ENCODE data around the gene ABCC10.
"Not testable (repeated sequence)": the region's sequence is repeated elsewhere in the genome, so short reads cannot be mapped to it uniquely, and the experiment has no call there.

ABCC10 gene

GRCh38 chr6:43396408-43397149 is 30.8 kb upstream of the ABCC10 start:
- DNase-seq (ENCODE audit: low read depth), result peak; percentile 59
- H3K4me3 ChIP-seq (ENCODE audit: low read depth, low read length), result no peak overlapping the region
- TF ChIP-seq CTCF (IDR thresholded peaks at IDR 0.05; ENCODE audit: control insufficient read depth, extremely low read depth, insufficient read depth), result no peak

GRCh38 chr6:43399932-43400487 is 27.3 kb upstream of the ABCC10 start:
- no peak for DNase-seq (ENCODE audit: low read depth)
- no peak overlapping the region for H3K4me3 ChIP-seq (ENCODE audit: low read depth, low read length)
- no peak for TF ChIP-seq CTCF (IDR thresholded peaks at IDR 0.05; ENCODE audit: control insufficient read depth, extremely low read depth, insufficient read depth)

GRCh38 chr6:43401730-43402129 is 25.6 kb upstream of the ABCC10 start:
- no peak for DNase-seq (ENCODE audit: low read depth)
- TF ChIP-seq CTCF (IDR thresholded peaks at IDR 0.05; ENCODE audit: control insufficient read depth, extremely low read depth, insufficient read depth), result no peak
- no peak overlapping the region for H3K4me3 ChIP-seq (ENCODE audit: low read depth, low read length)

- no peak for DNase-seq (ENCODE audit: low read depth)
- TF ChIP-seq CTCF (IDR thresholded peaks at IDR 0.05; ENCODE audit: control insufficient read depth, extremely low read depth, insufficient read depth), result no peak
- H3K4me3 ChIP-seq (ENCODE audit: low read depth, low read length), result no peak overlapping the region
Measured at GRCh38 chr6:43402820-43403219, 24.5 kb upstream of the ABCC10 start.

GRCh38 chr6:43405354-43405753 is 22.0 kb upstream of the ABCC10 start:
- no peak overlapping the region for H3K4me3 ChIP-seq (ENCODE audit: low read depth, low read length)
- no peak for TF ChIP-seq CTCF (IDR thresholded peaks at IDR 0.05; ENCODE audit: control insufficient read depth, extremely low read depth, insufficient read depth)
- no peak for DNase-seq (ENCODE audit: low read depth)

- no peak overlapping the region for H3K4me3 ChIP-seq (ENCODE audit: low read depth, low read length)
- DNase-seq (ENCODE audit: low read depth), result no peak
- TF ChIP-seq CTCF (IDR thresholded peaks at IDR 0.05; ENCODE audit: control insufficient read depth, extremely low read depth, insufficient read depth), result no peak
Measured at GRCh38 chr6:43407296-43407695, 20.0 kb upstream of the ABCC10 start.

- DNase-seq (ENCODE audit: low read depth), result no peak
- no peak overlapping the region for H3K4me3 ChIP-seq (ENCODE audit: low read depth, low read length)
- no peak for TF ChIP-seq CTCF (IDR thresholded peaks at IDR 0.05; ENCODE audit: control insufficient read depth, extremely low read depth, insufficient read depth)
Measured at GRCh38 chr6:43408259-43408658, 19.1 kb upstream of the ABCC10 start.

- not testable (repeated sequence) for H3K4me3 ChIP-seq (ENCODE audit: low read depth, low read length); DNase-seq (ENCODE audit: low read depth)
Measured at GRCh38 chr6:43410776-43411175, 16.6 kb upstream of the ABCC10 start.

Measured in LNCaP clone FGC (cell line).